Left lobe of liver (tissue), 2 donors: ENCODE measurements around the gene CARF. TPM values are rescaled to one million over a fixed set of nuclear protein-coding genes. Genes with fewer than 3 reads are reported as not detected.
A peak's percentile ranks its signal among the peaks of the same experiment; 100 is the strongest.
"Not testable (repeated sequence)": the region's sequence is repeated elsewhere in the genome, so short reads cannot be mapped to it uniquely, and the experiment has no call there.

ENCODE experiments used
- ATAC-seq: fragments of 200-7000 bp; cut with Tn5 transposase; one replicate; pipeline ENCODE4 v1.9.1; 2020; ENCODE audit warnings: mild to moderate bottlenecking, moderate library complexity
- DNase-seq: peaks from one replicate; pipeline ENCODE4 v3.0.0-alpha.2; 2020; ENCODE audit warnings: low spot score
- total RNA-seq: library from RNA; stranded (reverse); gene quantifications from one replicate; pipeline ENCODE4 v1.2.1, GENCODE V29; 2021
- donor health status: DM: no; HTN: no; CAD: no; lungs with moderate emphysema.
- donor health status: DM: no; HTN: yes; CAD: no.

Gene CARF
- 3.6 TPM for total RNA-seq

GRCh38 chr2:202911512-202912341 lies at the start of gene CARF, which contains the start of gene WDR12:
Gene CARF (plus strand): TSS chr2:202912275. CDS start chr2:202941903, 29,628 bp downstream.
Gene WDR12 (minus strand): TSS chr2:202911673. CDS start chr2:202911476, 197 bp downstream.
- ATAC-seq = peak; percentile 90

GRCh38 chr2:202870431-202871299 lies 41.4 kb upstream of the CARF start:
- ATAC-seq = peak; percentile 87
- DNase-seq = no peak

More at GRCh38 chr2:202911512-202912341, at the start of gene CARF, which contains the start of gene WDR12:
- DNase-seq = peak; percentile 95

GRCh38 chr2:202871300-202872141 lies 40.6 kb upstream of the CARF start, which contains the start of gene ICA1L:
Gene ICA1L (minus strand): TSS chr2:202871766. CDS start chr2:202829009, 42,757 bp downstream.
- peak; percentile 89 for ATAC-seq

DNA sequence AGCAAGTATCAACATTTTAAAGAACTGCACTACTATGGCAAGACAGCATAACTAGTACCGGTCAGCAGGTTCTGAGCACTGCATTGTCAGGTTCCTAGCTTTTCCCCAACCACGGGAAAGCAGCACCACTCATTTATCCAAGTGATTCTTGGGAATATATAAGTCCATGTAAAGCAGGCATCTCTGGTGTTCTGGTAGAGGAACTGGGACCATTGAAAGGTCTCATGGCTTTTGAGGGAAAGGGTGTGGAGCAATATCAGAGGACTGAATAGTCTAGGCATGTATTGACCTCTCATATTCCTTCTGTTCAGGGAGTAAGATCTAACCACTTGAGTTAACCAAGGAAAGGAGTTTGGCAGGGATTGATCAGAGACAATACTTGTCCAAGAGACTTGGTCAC lies 34.4 kb upstream of the CARF start:
- DNase-seq = no peak
- ATAC-seq = no peak

More at GRCh38 chr2:202871300-202872141, 40.6 kb upstream of the CARF start, which contains the start of gene ICA1L:
- peak; percentile 66 for DNase-seq

DNA sequence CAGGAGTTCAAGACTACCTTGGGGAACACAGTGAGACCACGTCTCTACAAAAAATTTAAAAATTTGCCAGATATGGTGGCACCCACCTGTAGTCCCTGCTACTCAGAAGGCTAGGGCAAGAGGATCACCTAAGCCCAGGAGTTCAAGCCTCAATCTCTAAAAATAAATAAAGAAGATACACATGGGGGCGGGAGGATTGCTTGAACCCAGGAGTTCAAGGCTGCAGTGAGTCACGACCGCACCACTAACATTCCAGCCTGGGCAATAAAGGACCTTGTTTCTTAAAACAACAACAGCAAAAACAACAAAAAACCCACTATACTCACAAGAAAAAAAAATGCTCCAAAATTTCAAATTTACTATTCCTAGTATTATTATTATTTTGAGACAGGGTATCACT lies 30.5 kb upstream of the CARF start:
- DNase-seq (no peak), ATAC-seq (no peak)

- no peak for DNase-seq
- no peak for ATAC-seq
Observed at GRCh38 chr2:202883987-202884675, 27.9 kb upstream of the CARF start.

DNA sequence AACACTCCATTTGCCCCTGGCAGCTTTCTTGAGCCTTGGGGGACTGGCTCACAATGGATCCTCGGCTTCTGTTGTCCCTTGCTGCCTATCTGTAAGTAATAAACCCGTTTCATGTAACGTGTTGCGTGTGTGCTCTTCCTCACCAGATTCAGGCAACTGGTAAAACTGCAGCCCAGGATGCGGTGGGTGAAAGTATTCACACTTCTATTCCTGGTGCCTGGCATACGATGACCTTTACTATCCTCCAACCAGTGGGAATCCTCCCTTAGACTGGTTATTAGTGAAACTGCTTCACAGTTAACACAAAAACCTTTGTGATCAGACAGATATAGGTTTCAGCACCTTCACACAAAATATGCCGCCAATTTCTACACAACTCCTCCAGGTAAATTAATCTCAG lies 26.9 kb upstream of the CARF start:
- no peak for ATAC-seq
- no peak for DNase-seq

- not testable (repeated sequence) for DNase-seq, ATAC-seq
Observed at GRCh38 chr2:202905507-202905906, 6.6 kb upstream of the CARF start.

GRCh38 chr2:202908186-202908585 lies 3.9 kb upstream of the CARF start:
- ATAC-seq = no peak

GRCh38 chr2:202909394-202910192 lies 2.5 kb upstream of the CARF start:
- no peak for ATAC-seq
- DNase-seq = no peak

More at GRCh38 chr2:202908186-202908585, 3.9 kb upstream of the CARF start:
- no peak for DNase-seq

- not testable (repeated sequence) for DNase-seq, ATAC-seq
Observed at GRCh38 chr2:202910250-202910649, 1.8 kb upstream of the CARF start.

DNA sequence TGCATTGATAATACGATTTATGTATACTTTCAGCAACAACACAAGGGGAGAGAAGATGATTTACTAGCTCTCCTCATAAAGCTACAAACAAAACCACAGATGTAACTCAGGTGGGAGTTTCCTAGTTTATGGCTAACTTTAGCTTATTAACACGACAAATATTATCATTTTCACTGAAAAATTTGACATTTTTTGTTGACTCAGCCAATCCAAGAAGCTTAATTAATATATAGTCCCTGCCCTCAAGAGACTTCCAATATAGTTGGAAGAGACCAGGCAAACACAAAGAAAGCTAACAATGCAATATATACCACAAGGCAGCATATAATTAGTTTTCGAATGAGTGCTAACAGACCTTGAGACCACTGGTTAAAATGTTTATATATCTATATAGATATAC lies 1.4 kb upstream of the CARF start:
- DNase-seq (no peak), ATAC-seq (no peak)

DNA sequence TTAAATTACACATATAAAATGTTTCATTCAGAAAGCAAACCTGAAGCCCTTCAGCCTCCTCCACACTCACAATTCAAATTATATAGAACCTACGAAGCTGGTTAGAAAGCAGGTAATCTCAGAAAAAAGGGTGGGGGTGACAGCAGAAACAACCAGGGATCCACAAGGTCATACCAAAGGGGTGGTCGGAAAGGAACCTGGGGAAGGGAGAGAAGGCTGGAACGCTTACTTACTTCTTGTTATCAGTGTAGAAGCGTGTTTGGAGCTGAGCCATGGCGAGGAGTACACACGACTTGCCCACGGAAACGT lies 918 bp upstream of the CARF start:
- ATAC-seq (no peak), DNase-seq (no peak)

DNA sequence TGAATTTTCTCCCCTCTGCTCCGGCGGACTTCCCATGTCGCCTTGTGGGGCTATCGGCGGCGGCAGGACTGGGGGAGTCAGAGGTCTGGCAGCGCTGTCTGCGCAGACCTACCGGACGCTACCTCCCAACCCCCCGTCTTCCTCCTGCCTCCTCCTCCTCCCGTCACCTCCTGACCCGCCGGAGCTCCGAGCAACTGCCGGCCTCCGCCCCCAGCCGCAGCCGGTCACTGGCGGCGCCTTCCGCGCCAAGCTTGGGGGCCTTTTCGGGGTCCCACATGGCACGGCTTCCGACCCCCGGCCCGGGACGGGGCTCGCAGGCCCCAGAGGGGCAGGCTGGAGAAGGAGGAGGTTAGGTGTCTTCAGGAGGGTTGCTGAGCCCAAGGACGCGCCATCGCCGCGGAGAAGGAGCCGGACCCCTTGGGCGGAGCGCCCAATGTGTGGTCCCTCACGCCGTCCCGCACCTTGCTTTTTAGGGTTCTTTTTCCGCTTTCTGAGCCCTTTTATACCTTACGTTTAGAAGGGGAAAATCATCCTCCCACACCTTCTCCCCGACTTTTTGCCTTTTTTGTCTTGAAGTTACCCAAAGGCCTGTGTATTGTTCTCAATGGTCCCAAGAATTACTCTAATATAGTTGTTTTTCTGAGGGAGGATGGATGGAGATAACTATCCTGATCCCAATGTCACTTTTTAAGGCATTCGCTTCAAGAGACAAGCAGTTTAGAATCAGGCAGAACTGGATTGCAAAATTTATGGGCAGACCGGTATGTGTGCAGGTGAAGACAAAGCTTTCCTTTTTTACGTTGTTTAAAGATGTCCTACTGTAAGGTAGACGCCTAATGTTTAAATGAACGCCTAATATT lies 497 bp downstream of the CARF start:
- ATAC-seq = peak; percentile 83
- DNase-seq = not testable (repeated sequence)

GRCh38 chr2:202918860-202919259 lies 6.8 kb downstream of the CARF start:
- no peak for ATAC-seq
- DNase-seq = no peak

GRCh38 chr2:202932425-202933138 lies 20.5 kb downstream of the CARF start:
- DNase-seq (no peak), ATAC-seq (no peak)

DNA sequence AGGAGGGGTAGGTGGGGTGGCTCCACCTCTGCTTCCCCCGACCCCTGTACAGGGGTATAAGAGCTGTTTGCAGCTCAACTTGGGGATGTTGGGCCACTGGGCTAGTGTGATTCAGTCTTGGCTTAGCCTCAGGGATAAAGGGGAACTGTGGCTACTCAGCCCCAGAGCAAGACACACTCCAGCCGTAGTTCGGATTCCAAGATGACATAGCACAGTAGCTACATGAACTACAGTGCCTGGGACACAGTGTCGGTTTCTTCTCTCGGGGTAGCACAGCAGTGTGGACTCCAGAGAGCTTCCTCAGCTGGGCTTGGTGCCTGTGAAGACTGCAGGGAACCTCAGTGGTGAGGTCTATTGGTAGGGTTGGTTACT lies 21.1 kb downstream of the CARF start:
- DNase-seq (no peak), ATAC-seq (no peak)

- ATAC-seq (no peak), DNase-seq (no peak)
Observed at GRCh38 chr2:202933958-202934357, 21.9 kb downstream of the CARF start.
